Mesenchymal stem cell (in vitro differentiated cells and primary cell): ENCODE data around the gene LIPE.

Source experiments
- DNase-seq: peaks from one replicate; pipeline ENCODE4 v3.0.0-alpha.2; 2013
- H2AFZ ChIP-seq: one replicate; pipeline ENCODE4 v1.6.1; 2013; ENCODE audit warnings: low read depth, mild to moderate bottlenecking, control low read depth, inconsistent platforms, low read length, moderate library complexity
- H2AK5ac ChIP-seq: 2 replicates; pipeline ENCODE4 v1.6.1; 2013; ENCODE audit warnings: low read length, moderate library complexity, mild to moderate bottlenecking, inconsistent platforms; ENCODE audit not compliant: severe bottlenecking
- H2BK120ac ChIP-seq: one replicate; pipeline ENCODE4 v1.6.1; 2013; ENCODE audit warnings: low read depth, mild to moderate bottlenecking, inconsistent platforms, low read length, moderate library complexity
- H2BK12ac ChIP-seq, 2 experiments: one replicate each; pipeline ENCODE4 v1.6.1; 2013; ENCODE audit warnings: inconsistent platforms in 2 of 2, low read length in 2 of 2, mild to moderate bottlenecking in 2 of 2, moderate library complexity in 2 of 2, control low read depth in 1 of 2
- H2BK15ac ChIP-seq: one replicate; pipeline ENCODE4 v1.6.1; 2013; ENCODE audit warnings: mild to moderate bottlenecking, low read depth, inconsistent platforms; ENCODE audit not compliant: poor library complexity, severe bottlenecking
- H2BK5ac ChIP-seq: 2 replicates; pipeline ENCODE4 v1.6.1; 2013; ENCODE audit warnings: low read depth, mild to moderate bottlenecking, low read length, control low read depth, inconsistent platforms; ENCODE audit not compliant: poor library complexity, severe bottlenecking
- H3K14ac ChIP-seq, 2 experiments: one replicate each; pipeline ENCODE4 v1.6.1; 2013; ENCODE audit warnings: inconsistent platforms in 2 of 2, low read length in 2 of 2, control low read depth in 1 of 2, mild to moderate bottlenecking in 1 of 2, moderate library complexity in 1 of 2
- H3K18ac ChIP-seq, 2 experiments: one replicate each; pipeline ENCODE4 v1.6.1; 2013; ENCODE audit warnings: inconsistent platforms in 2 of 2, low read length in 2 of 2, control low read depth in 1 of 2, low read depth in 1 of 2, mild to moderate bottlenecking in 1 of 2
- H3K23ac ChIP-seq, 2 experiments: one replicate each; pipeline ENCODE4 v1.6.1; 2013; ENCODE audit warnings: inconsistent platforms in 2 of 2, low read length in 2 of 2, mild to moderate bottlenecking in 2 of 2, moderate library complexity in 2 of 2, control low read depth in 1 of 2
- H3K27ac ChIP-seq: 2 replicates; pipeline ENCODE4 v1.5.1; 2013; ENCODE audit warnings: mild to moderate bottlenecking, moderate library complexity, low read length, control low read depth, inconsistent platforms; ENCODE audit not compliant: poor library complexity, severe bottlenecking
- H3K27me3 ChIP-seq, 2 experiments: 2 replicates each; pipeline versions ENCODE4 v1.6.1 to v1.7.0; 2013; ENCODE audit warnings: low read length in 2 of 2, mild to moderate bottlenecking in 2 of 2, moderate library complexity in 2 of 2, control low read depth in 1 of 2, inconsistent platforms in 1 of 2; ENCODE audit not compliant: control insufficient read depth in 1 of 2, insufficient read depth in 1 of 2
- H3K36me3 ChIP-seq, 2 experiments: 2 replicates each; pipeline versions ENCODE4 v1.6.1 to v1.7.0; 2013; ENCODE audit warnings: low read length in 2 of 2, control low read depth in 1 of 2, inconsistent platforms in 1 of 2, low read depth in 1 of 2, mild to moderate bottlenecking in 1 of 2; ENCODE audit not compliant: insufficient read depth in 2 of 2, control insufficient read depth in 1 of 2
- H3K4ac ChIP-seq, 2 experiments: one replicate each; pipeline ENCODE4 v1.6.1; 2013; ENCODE audit warnings: inconsistent platforms in 2 of 2, low read length in 2 of 2, mild to moderate bottlenecking in 2 of 2, moderate library complexity in 2 of 2, control low read depth in 1 of 2, low read depth in 1 of 2
- H3K4me1 ChIP-seq: 2 replicates; pipeline ENCODE4 v1.6.1; 2013; ENCODE audit warnings: low read depth, low read length, control low read depth; ENCODE audit not compliant: control insufficient read depth, insufficient read depth
- H3K4me2 ChIP-seq: 2 replicates; pipeline ENCODE4 v1.6.1; 2013; ENCODE audit warnings: low read length, mild to moderate bottlenecking, inconsistent platforms; ENCODE audit not compliant: poor library complexity, severe bottlenecking
- H3K4me3 ChIP-seq, 2 experiments: 2 replicates each; pipeline versions ENCODE4 v1.5.1 to v1.7.0; 2013; ENCODE audit warnings: low read length in 2 of 2, mild to moderate bottlenecking in 2 of 2, control low read depth in 1 of 2, low read depth in 1 of 2; ENCODE audit not compliant: insufficient read depth in 1 of 2
- H3K79me1 ChIP-seq: replicated peaks from 2 replicates; pipeline ENCODE4 v1.6.1; 2013; ENCODE audit warnings: mild to moderate bottlenecking, control low read depth, low read length, inconsistent platforms; ENCODE audit not compliant: poor library complexity, severe bottlenecking
- H3K9ac ChIP-seq: 2 replicates; pipeline ENCODE4 v1.7.0; 2013; ENCODE audit warnings: mild to moderate bottlenecking, low read length, moderate library complexity
- H3K9me3 ChIP-seq: 2 replicates; pipeline ENCODE4 v1.7.0; 2013; ENCODE audit warnings: mild to moderate bottlenecking, low read length; ENCODE audit not compliant: control insufficient read depth
- H4K8ac ChIP-seq: one replicate; pipeline ENCODE4 v1.6.1; 2013; ENCODE audit warnings: inconsistent platforms, mild to moderate bottlenecking, low read length, moderate library complexity
- H4K91ac ChIP-seq: one replicate; pipeline ENCODE4 v1.6.1; 2013; ENCODE audit warnings: mild to moderate bottlenecking, low read length, inconsistent platforms
- WGBS: methylation state at CpG from one replicate; pipeline ENCODE4 v1.1.7; 2013; ENCODE audit warnings: mixed read lengths; 5-methylcytosine and 5-hydroxymethylcytosine counted together

The LIPE gene

DNA sequence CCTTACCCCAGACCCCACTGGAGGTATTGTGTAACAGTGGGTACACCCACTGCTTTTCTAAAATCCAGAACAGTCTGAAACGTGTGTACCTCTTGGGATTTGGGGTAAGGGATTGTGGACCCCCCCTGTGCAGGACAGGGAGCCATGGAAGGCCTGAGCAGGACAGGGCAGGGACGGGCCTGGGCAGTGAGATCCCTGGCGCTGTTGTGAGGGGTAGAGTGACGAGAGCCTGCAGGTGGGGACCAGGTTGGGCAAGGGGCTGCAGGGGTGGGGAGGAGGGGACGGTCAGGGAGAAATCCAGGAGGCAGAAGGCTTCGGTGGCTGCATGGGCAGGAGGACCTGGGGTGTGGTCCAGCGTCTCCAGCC lies 65.7 kb downstream of the LIPE start:
- H3K9me3 ChIP-seq: peaks cover 7% of the 10 kb centered on the region
- H2BK12ac ChIP-seq: no peak overlapping the region
- no peak overlapping the region for H3K23ac ChIP-seq
- H3K27me3 ChIP-seq: no peaks in the 10 kb centered on the region
- WGBS: 93% methylated on average over 7 of the region's 7 CpGs
- H4K8ac ChIP-seq: no peak overlapping the region
- H3K18ac ChIP-seq: no peak overlapping the region
- H2BK5ac ChIP-seq: no peak overlapping the region
- H2AK5ac ChIP-seq: no peak overlapping the region
- no peak overlapping the region for H3K4me2 ChIP-seq
- no peak overlapping the region for H3K14ac ChIP-seq
- DNase-seq: no peak
- H3K4ac ChIP-seq: no peak overlapping the region
- H3K4me3 ChIP-seq: no peak overlapping the region
- H2BK120ac ChIP-seq: no peak overlapping the region
- H4K91ac ChIP-seq: no peak overlapping the region
- H3K27ac ChIP-seq: no peak overlapping the region
- no peak overlapping the region for H2AFZ ChIP-seq
- peaks cover 38 to 69% of the 10 kb centered on the region in 2 experiments for H3K36me3 ChIP-seq
- no peaks in the 10 kb centered on the region for H3K79me1 ChIP-seq
- H3K4me1 ChIP-seq: peaks cover 9% of the 10 kb centered on the region
- H3K9ac ChIP-seq: no peak overlapping the region
- H2BK15ac ChIP-seq: no peak overlapping the region

DNA sequence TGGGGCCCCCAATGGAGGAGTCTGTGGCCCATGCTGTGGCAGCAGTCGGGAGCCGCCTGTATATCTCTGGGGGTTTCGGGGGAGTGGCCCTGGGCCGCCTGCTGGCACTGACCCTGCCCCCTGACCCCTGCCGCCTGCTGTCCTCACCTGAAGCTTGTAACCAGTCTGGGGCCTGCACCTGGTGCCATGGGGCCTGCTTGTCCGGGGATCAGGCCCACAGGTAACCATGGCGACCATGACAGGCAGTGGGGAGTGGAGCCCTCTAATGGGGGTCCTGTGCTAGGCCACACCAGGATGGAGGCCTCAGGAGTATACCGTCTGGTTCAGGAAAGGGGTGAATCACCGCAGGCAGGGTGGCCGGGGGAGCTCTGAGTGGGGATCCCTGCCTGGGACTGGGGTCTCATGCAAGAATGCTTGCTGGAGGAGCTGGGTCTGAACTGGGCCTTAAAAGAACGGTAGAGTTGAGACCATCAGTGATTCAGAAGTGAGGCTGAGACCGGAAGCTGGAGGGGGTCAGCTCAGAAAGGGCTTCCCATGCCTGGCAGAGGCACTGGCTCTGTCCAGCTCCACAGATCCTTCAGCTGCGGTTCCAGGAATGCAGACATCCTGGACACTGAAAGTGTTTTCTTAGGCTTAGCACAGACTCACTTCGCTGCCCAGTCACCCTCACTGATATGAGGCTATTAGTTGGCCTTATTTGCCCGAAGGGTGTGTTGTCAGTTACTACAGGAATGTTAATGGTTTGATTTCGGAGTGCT lies 66.2 kb downstream of the LIPE start:
- H3K27ac ChIP-seq: no peak overlapping the region
- H3K4me1 ChIP-seq: peaks cover 9% of the 10 kb centered on the region
- no peak overlapping the region for H3K4ac ChIP-seq
- H2AFZ ChIP-seq: no peak overlapping the region
- H3K36me3 ChIP-seq: peaks cover 41 to 71% of the 10 kb centered on the region in 2 experiments
- H2BK15ac ChIP-seq: no peak overlapping the region
- DNase-seq: no peak
- H4K91ac ChIP-seq: no peak overlapping the region
- peaks cover 7% of the 10 kb centered on the region for H3K9me3 ChIP-seq
- H3K23ac ChIP-seq: no peak overlapping the region
- no peak overlapping the region for H2BK12ac ChIP-seq
- H3K14ac ChIP-seq: no peak overlapping the region
- H2AK5ac ChIP-seq: no peak overlapping the region
- no peak overlapping the region for H3K9ac ChIP-seq
- H2BK120ac ChIP-seq: no peak overlapping the region
- 90% methylated on average over 16 of the region's 16 CpGs for WGBS
- no peaks in the 10 kb centered on the region for H3K27me3 ChIP-seq
- peak overlapping the region in 1 of 2 experiments; percentile 15 for H3K4me3 ChIP-seq
- no peak overlapping the region for H4K8ac ChIP-seq
- no peaks in the 10 kb centered on the region for H3K79me1 ChIP-seq
- H3K4me2 ChIP-seq: no peak overlapping the region
- H2BK5ac ChIP-seq: no peak overlapping the region
- H3K18ac ChIP-seq: no peak overlapping the region

DNA sequence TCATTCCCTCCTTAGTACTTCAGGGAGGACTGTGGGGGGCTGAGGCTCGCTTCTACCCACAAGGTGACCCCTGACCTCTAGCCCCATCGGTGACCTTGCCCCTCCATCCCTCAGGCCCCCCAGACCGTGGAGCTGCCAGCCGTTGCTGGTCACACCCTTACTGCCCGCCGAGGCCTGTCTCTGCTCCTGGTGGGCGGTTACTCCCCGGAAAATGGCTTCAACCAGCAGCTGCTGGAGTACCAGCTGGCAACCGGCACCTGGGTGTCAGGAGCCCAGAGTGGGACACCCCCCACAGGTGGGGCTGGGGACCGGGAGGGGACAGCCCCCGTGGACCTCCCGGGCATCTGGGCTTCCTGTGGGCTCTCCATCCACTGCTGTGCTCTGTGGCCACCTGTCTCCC lies 69.9 kb downstream of the LIPE start:
- H2BK15ac ChIP-seq: no peak overlapping the region
- H2BK120ac ChIP-seq: no peak overlapping the region
- no peak overlapping the region for H3K4ac ChIP-seq
- no peaks in the 10 kb centered on the region for H3K79me1 ChIP-seq
- no peak overlapping the region for H2AFZ ChIP-seq
- 94% methylated on average over 12 of the region's 12 CpGs for whole genome bisulfite sequencing
- no peaks in the 10 kb centered on the region for H3K27me3 ChIP-seq
- H3K4me1 ChIP-seq: peaks cover 8% of the 10 kb centered on the region
- H2AK5ac ChIP-seq: no peak overlapping the region
- no peak overlapping the region for H3K4me3 ChIP-seq
- H3K27ac ChIP-seq: no peak overlapping the region
- H3K14ac ChIP-seq: no peak overlapping the region
- H3K36me3 ChIP-seq: peaks cover 42 to 77% of the 10 kb centered on the region in 2 experiments
- no peak overlapping the region for H4K8ac ChIP-seq
- H3K18ac ChIP-seq: no peak overlapping the region
- no peak overlapping the region for H3K23ac ChIP-seq
- DNase-seq: no peak
- no peak overlapping the region for H4K91ac ChIP-seq
- no peak overlapping the region for H2BK12ac ChIP-seq
- H3K9me3 ChIP-seq: no peaks in the 10 kb centered on the region
- H3K4me2 ChIP-seq: no peak overlapping the region
- no peak overlapping the region for H3K9ac ChIP-seq
- no peak overlapping the region for H2BK5ac ChIP-seq

- no peak overlapping the region for H3K27ac ChIP-seq
- H3K14ac ChIP-seq: no peak overlapping the region
- no peak overlapping the region for H4K8ac ChIP-seq
- no peak overlapping the region for H3K4me3 ChIP-seq
- DNase-seq: no peak
- H3K4me2 ChIP-seq: no peak overlapping the region
- no peak overlapping the region for H2AK5ac ChIP-seq
- no peak overlapping the region for H3K23ac ChIP-seq
- peaks cover 41 to 75% of the 10 kb centered on the region in 2 experiments for H3K36me3 ChIP-seq
- H2BK12ac ChIP-seq: no peak overlapping the region
- no peaks in the 10 kb centered on the region for H3K9me3 ChIP-seq
- no peak overlapping the region for H2BK15ac ChIP-seq
- peaks cover 7% of the 10 kb centered on the region for H3K4me1 ChIP-seq
- WGBS: 98% methylated on average over 15 of the region's 15 CpGs
- H4K91ac ChIP-seq: no peak overlapping the region
- H3K79me1 ChIP-seq: no peaks in the 10 kb centered on the region
- H2AFZ ChIP-seq: no peak overlapping the region
- no peak overlapping the region for H2BK5ac ChIP-seq
- no peaks in the 10 kb centered on the region for H3K27me3 ChIP-seq
- H3K18ac ChIP-seq: no peak overlapping the region
- no peak overlapping the region for H2BK120ac ChIP-seq
- no peak overlapping the region for H3K9ac ChIP-seq
- no peak overlapping the region for H3K4ac ChIP-seq
Observed at GRCh38 chr19:42356686-42357085, 70.5 kb downstream of the LIPE start.
